IMR-90 (cell line): Measurements from ENCODE around the gene HCN4. TPM values are rescaled to one million over a fixed set of nuclear protein-coding genes. Genes with fewer than 3 reads are reported as not detected.

Experiments used
- ATAC-seq: fragments of 200-7000 bp; cut with Tn5 transposase; 2 replicates; pipeline ENCODE4 v1.9.1; 2020; ENCODE audit warnings: low read depth, mild to moderate bottlenecking, moderate library complexity
- BruUV-seq: library from RNA; stranded (reverse); fragments of 400-500 nt; replicated peaks from 2 replicates; lab custom pipeline; 2021; lab: Mats Ljungman, UMichigan
- CTCF ChIA-PET: fragments of 300-600 bp; formaldehyde crosslinking; extraction: SDS; loops from one replicate; lab custom pipeline; 2021; ENCODE audit warnings: antibody characterized with exemption; lab: Yijun Ruan, JAX
- POLR2A ChIA-PET: fragments of 300-600 bp; sonication (Branson Sonifier 250); formaldehyde crosslinking; loops from one replicate; lab custom pipeline; 2022; ENCODE audit warnings: antibody characterized with exemption; ENCODE audit not compliant: unreplicated experiment; lab: Charles Lee
- DNase-seq: peaks from one replicate; pipeline ENCODE4 v3.0.0; 2013
- H2AFZ ChIP-seq: replicated peaks from 2 replicates; pipeline ENCODE3; 2013; ENCODE audit warnings: low read length, mild to moderate bottlenecking; ENCODE audit not compliant: poor library complexity
- H2AK5ac ChIP-seq: 2 replicates; pipeline ENCODE4 v1.6.1; 2013; ENCODE audit warnings: low read depth, low read length, inconsistent platforms
- H2AK9ac ChIP-seq: replicated peaks from 2 replicates; pipeline ENCODE3; 2013; ENCODE audit warnings: mild to moderate bottlenecking, low read depth, low read length, moderate library complexity; ENCODE audit not compliant: poor library complexity
- H2BK120ac ChIP-seq: 2 replicates; pipeline ENCODE4 v1.6.1; 2013; ENCODE audit warnings: low read depth, low read length, inconsistent platforms
- H2BK15ac ChIP-seq: 3 replicates; pipeline ENCODE4 v1.6.1; 2013; ENCODE audit warnings: low read depth, low read length, inconsistent platforms
- H2BK20ac ChIP-seq: 2 replicates; pipeline ENCODE4 v1.6.1; 2013; ENCODE audit warnings: low read depth, mild to moderate bottlenecking, inconsistent platforms, low read length, moderate library complexity
- H2BK5ac ChIP-seq: 2 replicates; pipeline ENCODE4 v1.6.1; 2013; ENCODE audit warnings: mild to moderate bottlenecking, low read depth, low read length, inconsistent platforms; ENCODE audit not compliant: poor library complexity, severe bottlenecking
- H3K14ac ChIP-seq: replicated peaks from 2 replicates; pipeline ENCODE4 v1.6.1; 2013; ENCODE audit warnings: low read depth, low read length, inconsistent platforms
- H3K18ac ChIP-seq: 2 replicates; pipeline ENCODE4 v1.6.1; 2013; ENCODE audit warnings: low read depth, low read length, control low read depth
- H3K23ac ChIP-seq: 2 replicates; pipeline ENCODE4 v1.6.1; 2013; ENCODE audit warnings: low read depth, low read length, inconsistent platforms
- H3K27ac ChIP-seq: 2 replicates; pipeline ENCODE4 v1.5.1; 2013; ENCODE audit warnings: mild to moderate bottlenecking, control low read depth, low read length; ENCODE audit not compliant: insufficient read depth
- H3K27me3 ChIP-seq: 2 replicates; pipeline ENCODE4 v1.6.1; 2013; ENCODE audit warnings: low read length; ENCODE audit not compliant: control insufficient read depth, insufficient read depth
- H3K36me3 ChIP-seq: 2 replicates; pipeline ENCODE4 v1.6.1; 2013; ENCODE audit warnings: low read length, mixed read lengths; ENCODE audit not compliant: control insufficient read depth, insufficient read depth
- H3K4ac ChIP-seq: 2 replicates; pipeline ENCODE4 v1.6.1; 2013; ENCODE audit warnings: low read depth, low read length, inconsistent platforms
- H3K4me1 ChIP-seq: 2 replicates; pipeline ENCODE4 v1.6.1; 2013; ENCODE audit warnings: low read length, mixed read lengths; ENCODE audit not compliant: control insufficient read depth, insufficient read depth
- H3K4me2 ChIP-seq: 2 replicates; pipeline ENCODE4 v1.6.1; 2013; ENCODE audit warnings: low read depth, mild to moderate bottlenecking, control low read depth, low read length, moderate library complexity
- H3K4me3 ChIP-seq: 2 replicates; pipeline ENCODE4 v1.5.1; 2013; ENCODE audit warnings: low read depth, mild to moderate bottlenecking, control low read depth, low read length, moderate library complexity; ENCODE audit not compliant: insufficient read depth
- H3K56ac ChIP-seq: 2 replicates; pipeline ENCODE4 v1.6.1; 2013; ENCODE audit warnings: low read length, inconsistent platforms; ENCODE audit not compliant: insufficient read depth; ENCODE audit errors: extremely low read depth
- H3K79me1 ChIP-seq, 2 experiments: 2 replicates each; pipeline ENCODE4 v1.6.1; 2013; ENCODE audit warnings: low read length in 2 of 2, inconsistent platforms in 1 of 2, low read depth in 1 of 2
- H3K9ac ChIP-seq: 2 replicates; pipeline ENCODE4 v1.6.1; 2013; ENCODE audit warnings: low read depth, low read length, control low read depth
- H3K9me1 ChIP-seq: 2 replicates; pipeline ENCODE4 v1.6.1; 2013; ENCODE audit warnings: low read length, inconsistent platforms; ENCODE audit not compliant: insufficient read depth
- H3K9me3 ChIP-seq: 2 replicates; pipeline ENCODE4 v1.6.1; 2013; ENCODE audit warnings: low read length; ENCODE audit not compliant: control insufficient read depth, insufficient read depth
- H4K20me1 ChIP-seq: 2 replicates; pipeline ENCODE4 v1.6.1; 2013; ENCODE audit warnings: low read length, inconsistent platforms; ENCODE audit not compliant: insufficient read depth
- H4K5ac ChIP-seq: 2 replicates; pipeline ENCODE4 v1.6.1; 2013; ENCODE audit warnings: mild to moderate bottlenecking, low read depth, low read length, control low read depth
- H4K8ac ChIP-seq, 2 experiments: 2 replicates each; pipeline ENCODE4 v1.6.1; 2013; ENCODE audit warnings: low read depth in 2 of 2, low read length in 2 of 2, control low read depth in 1 of 2, inconsistent platforms in 1 of 2
- H4K91ac ChIP-seq: 2 replicates; pipeline ENCODE4 v1.6.1; 2013; ENCODE audit warnings: low read depth, low read length, inconsistent platforms; ENCODE audit not compliant: insufficient read depth
- BHLHE40 ChIP-seq: fragments of 150-350 bp; IDR thresholded peaks from 2 replicates; pipeline ENCODE4 v1.6.1; 2016; ENCODE audit warnings: mild to moderate bottlenecking, low read depth, low read length
- CEBPB ChIP-seq: IDR thresholded peaks from 2 replicates; pipeline ENCODE4 v1.6.1; 2012; ENCODE audit warnings: low read depth, low read length, improper control_type of control experiment
- MAFK ChIP-seq: IDR thresholded peaks from 2 replicates; pipeline ENCODE4 v1.6.1; 2012; ENCODE audit warnings: low read depth, low read length, improper control_type of control experiment
- MAZ ChIP-seq: IDR thresholded peaks from 2 replicates; pipeline ENCODE4 v1.6.1; 2012; ENCODE audit warnings: low read depth, mild to moderate bottlenecking, low read length, improper control_type of control experiment, moderate library complexity, borderline replicate concordance
- MXI1 ChIP-seq: IDR thresholded peaks from 2 replicates; pipeline ENCODE4 v1.6.1; 2012; ENCODE audit warnings: low read depth, mild to moderate bottlenecking, low read length, moderate library complexity, borderline replicate concordance
- RAD21 ChIP-seq: IDR thresholded peaks from 2 replicates; pipeline ENCODE4 v1.6.1; 2012; ENCODE audit warnings: low read length, improper control_type of control experiment
- RCOR1 ChIP-seq: IDR thresholded peaks from 2 replicates; pipeline ENCODE4 v1.6.1; 2012; ENCODE audit warnings: mild to moderate bottlenecking, low read length, improper control_type of control experiment; ENCODE audit not compliant: insufficient replicate concordance
- RFX5 ChIP-seq: IDR thresholded peaks from 2 replicates; pipeline ENCODE4 v1.8.0; 2012; ENCODE audit warnings: low read depth, mild to moderate bottlenecking, low read length, moderate library complexity
- SMC3 ChIP-seq: fragments of 150-350 bp; IDR thresholded peaks from 2 replicates; pipeline ENCODE4 v1.6.1; 2016; ENCODE audit warnings: low read depth, mild to moderate bottlenecking, antibody characterized with exemption, low read length, moderate library complexity
- dilution Hi-C: fragments of 300-500 bp; cut with HindIII; formaldehyde crosslinking; loops from one replicate; pipeline ENCODE4 v1.14.3; 2018; ENCODE audit warnings: low sequenced_read_pairs; ENCODE audit not compliant: unreplicated experiment
- in situ Hi-C: fragments of 300-500 bp; cut with MboI; formaldehyde crosslinking; loops from 3 replicates; pipeline ENCODE4 v1.14.3; 2019; ENCODE audit warnings: low sequenced_read_pairs, inconsistent platforms, mixed read lengths
- intact Hi-C: fragments of 100-400 bp; cut with micrococcal nuclease; formaldehyde crosslinking; loops from 2 replicates; pipeline ENCODE4 v1.10.0; 2022
- polyA plus RNA-seq, 3 experiments: library from polyadenylated mRNA; depleted of rRNA; stranded (reverse); fragments of >200 nt; gene quantifications; 2 replicates each; pipeline ENCODE4 v1.2.3, GENCODE V29; 2012; ENCODE audit warnings: low replicate concordance in 1 of 3
- total RNA-seq: library from RNA; depleted of rRNA; stranded (reverse); fragments of >200 nt; gene quantifications from 2 replicates; pipeline ENCODE4 v1.2.3, GENCODE V29; 2012
- TF ChIP-seq, protein P1 (sequence below): fragments of 150-350 bp; IDR thresholded peaks from 2 replicates; pipeline ENCODE4 v1.6.1; 2016; ENCODE audit warnings: low read depth, mild to moderate bottlenecking, low read length, moderate library complexity, borderline replicate concordance
- TF ChIP-seq, protein P2 (sequence below): fragments of 150-350 bp; IDR thresholded peaks from 2 replicates; pipeline ENCODE4 v1.6.1; 2017; ENCODE audit warnings: mild to moderate bottlenecking, antibody characterized with exemption, low read length, low read depth
- TF ChIP-seq, protein P3 (sequence below): conservative IDR thresholded peaks from 2 replicates; pipeline ENCODE4 v1.5.1; 2012; ENCODE audit warnings: mild to moderate bottlenecking, low read depth, low read length, improper control_type of control experiment

Gene HCN4
- total and polyA plus RNA-seq, 2 of the 4 experiments (the other 2 are of a cell fraction): not detected

DNA sequence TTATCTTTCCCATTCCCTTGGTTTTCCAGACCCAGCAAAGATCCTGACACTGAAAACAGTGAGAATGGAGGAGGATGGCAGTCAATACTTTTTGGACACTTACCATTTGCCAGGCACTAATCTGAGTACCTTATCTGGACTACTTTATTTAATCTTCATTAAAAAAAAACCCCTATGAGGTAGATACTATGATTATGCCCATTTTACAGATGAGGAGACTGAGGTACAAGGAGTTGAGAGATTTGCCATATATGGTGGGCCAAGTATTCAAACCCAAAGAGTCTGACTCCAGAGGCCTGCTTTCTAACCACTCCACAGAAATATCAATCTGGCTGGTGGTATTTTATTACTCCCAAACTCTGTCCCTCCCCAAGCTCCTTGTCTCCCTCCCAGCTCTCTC is 19.6 kb downstream of the HCN4 start:
- H3K23ac ChIP-seq: no peak overlapping the region
- H2BK120ac ChIP-seq: no peak overlapping the region
- dilution Hi-C loops (no loop called here), intact Hi-C loops (no loop called here), in situ Hi-C loops (no loop called here)
- no peak overlapping the region for H3K4me3 ChIP-seq
- ChIA-PET CTCF (interaction anchor here (0.7 kb wide), 1 partner anchor 21 kb away, joined by 3 read pairs; no protein-coding TSS in a partner anchor), POLR2A (no interaction called here)
- H3K9me3 ChIP-seq: no peaks in the 10 kb centered on the region
- H4K5ac ChIP-seq: no peak overlapping the region
- H3K4ac ChIP-seq: no peak overlapping the region
- no peak overlapping the region for H3K4me2 ChIP-seq
- no peaks in the 10 kb centered on the region for H4K20me1 ChIP-seq
- TF ChIP-seq RFX5: no peak
- TF ChIP-seq SMC3: no peak
- TF ChIP-seq, protein P1, sequence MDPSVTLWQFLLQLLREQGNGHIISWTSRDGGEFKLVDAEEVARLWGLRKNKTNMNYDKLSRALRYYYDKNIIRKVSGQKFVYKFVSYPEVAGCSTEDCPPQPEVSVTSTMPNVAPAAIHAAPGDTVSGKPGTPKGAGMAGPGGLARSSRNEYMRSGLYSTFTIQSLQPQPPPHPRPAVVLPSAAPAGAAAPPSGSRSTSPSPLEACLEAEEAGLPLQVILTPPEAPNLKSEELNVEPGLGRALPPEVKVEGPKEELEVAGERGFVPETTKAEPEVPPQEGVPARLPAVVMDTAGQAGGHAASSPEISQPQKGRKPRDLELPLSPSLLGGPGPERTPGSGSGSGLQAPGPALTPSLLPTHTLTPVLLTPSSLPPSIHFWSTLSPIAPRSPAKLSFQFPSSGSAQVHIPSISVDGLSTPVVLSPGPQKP: no peak
- TF ChIP-seq, protein P2, sequence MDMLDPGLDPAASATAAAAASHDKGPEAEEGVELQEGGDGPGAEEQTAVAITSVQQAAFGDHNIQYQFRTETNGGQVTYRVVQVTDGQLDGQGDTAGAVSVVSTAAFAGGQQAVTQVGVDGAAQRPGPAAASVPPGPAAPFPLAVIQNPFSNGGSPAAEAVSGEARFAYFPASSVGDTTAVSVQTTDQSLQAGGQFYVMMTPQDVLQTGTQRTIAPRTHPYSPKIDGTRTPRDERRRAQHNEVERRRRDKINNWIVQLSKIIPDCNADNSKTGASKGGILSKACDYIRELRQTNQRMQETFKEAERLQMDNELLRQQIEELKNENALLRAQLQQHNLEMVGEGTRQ: no peak
- TF ChIP-seq, protein P3, sequence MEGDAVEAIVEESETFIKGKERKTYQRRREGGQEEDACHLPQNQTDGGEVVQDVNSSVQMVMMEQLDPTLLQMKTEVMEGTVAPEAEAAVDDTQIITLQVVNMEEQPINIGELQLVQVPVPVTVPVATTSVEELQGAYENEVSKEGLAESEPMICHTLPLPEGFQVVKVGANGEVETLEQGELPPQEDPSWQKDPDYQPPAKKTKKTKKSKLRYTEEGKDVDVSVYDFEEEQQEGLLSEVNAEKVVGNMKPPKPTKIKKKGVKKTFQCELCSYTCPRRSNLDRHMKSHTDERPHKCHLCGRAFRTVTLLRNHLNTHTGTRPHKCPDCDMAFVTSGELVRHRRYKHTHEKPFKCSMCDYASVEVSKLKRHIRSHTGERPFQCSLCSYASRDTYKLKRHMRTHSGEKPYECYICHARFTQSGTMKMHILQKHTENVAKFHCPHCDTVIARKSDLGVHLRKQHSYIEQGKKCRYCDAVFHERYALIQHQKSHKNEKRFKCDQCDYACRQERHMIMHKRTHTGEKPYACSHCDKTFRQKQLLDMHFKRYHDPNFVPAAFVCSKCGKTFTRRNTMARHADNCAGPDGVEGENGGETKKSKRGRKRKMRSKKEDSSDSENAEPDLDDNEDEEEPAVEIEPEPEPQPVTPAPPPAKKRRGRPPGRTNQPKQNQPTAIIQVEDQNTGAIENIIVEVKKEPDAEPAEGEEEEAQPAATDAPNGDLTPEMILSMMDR: no peak
- TF ChIP-seq RAD21: no peak
- TF ChIP-seq MAFK: no peak
- no peak for TF ChIP-seq CEBPB
- no peak for TF ChIP-seq MXI1
- no peak for TF ChIP-seq BHLHE40
- TF ChIP-seq RCOR1: no peak
- TF ChIP-seq MAZ: no peak
- H3K4me1 ChIP-seq: no peaks in the 10 kb centered on the region
- peaks cover 36% of the 10 kb centered on the region for H3K27me3 ChIP-seq
- no peak overlapping the region for H2BK15ac ChIP-seq
- no peak overlapping the region for H2BK5ac ChIP-seq
- no peak overlapping the region for H4K8ac ChIP-seq
- H3K27ac ChIP-seq: no peak overlapping the region
- H3K14ac ChIP-seq: no peak overlapping the region
- H3K9ac ChIP-seq: no peak overlapping the region
- H3K79me1 ChIP-seq: no peaks in the 10 kb centered on the region
- H3K36me3 ChIP-seq: no peaks in the 10 kb centered on the region
- H4K91ac ChIP-seq: no peak overlapping the region
- H3K18ac ChIP-seq: no peak overlapping the region
- DNase-seq (no peak), ATAC-seq (no peak)
- no peak overlapping the region for H2AK9ac ChIP-seq
- BruUV-seq: no TSS peak
- no peak overlapping the region for H2BK20ac ChIP-seq
- no peak overlapping the region for H3K56ac ChIP-seq
- H2AFZ ChIP-seq: no peak overlapping the region
- H3K9me1 ChIP-seq: no peaks in the 10 kb centered on the region
- no peak overlapping the region for H2AK5ac ChIP-seq
